Stimulated activated CD8-positive, alpha-beta memory T cell treated with anti-CD3 and anti-CD28 coated beads, Interleukin-15, amount 100 ng/mL, for 24 hours (primary cell): ENCODE results near the gene C10orf120.

ENCODE experiments used
- DNase-seq: peaks from one replicate; pipeline ENCODE4 v3.0.0-alpha.2; 2020; ENCODE audit warnings: low read depth

C10orf120 gene

DNA sequence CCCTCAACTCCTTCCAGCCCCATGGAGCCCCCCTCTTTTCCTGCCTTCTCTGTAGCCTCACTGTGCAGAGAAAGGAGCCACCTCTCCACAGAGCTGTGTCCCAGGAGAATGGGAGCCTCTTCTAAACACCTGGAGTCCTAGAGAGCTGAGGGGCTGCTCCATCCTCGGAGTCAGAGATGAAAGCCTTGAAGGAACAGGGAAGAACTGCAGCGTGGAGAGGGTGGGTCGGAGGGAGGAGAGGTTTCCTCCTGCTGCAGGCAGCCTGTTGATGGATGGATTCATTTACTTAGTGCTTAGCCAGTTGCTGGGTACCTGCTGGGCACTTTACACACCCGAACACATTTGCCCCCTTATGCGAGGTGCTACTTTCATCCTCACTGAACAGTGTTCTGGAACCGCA lies 39.0 kb downstream of the C10orf120 start:
- DNase-seq = no peak

DNA sequence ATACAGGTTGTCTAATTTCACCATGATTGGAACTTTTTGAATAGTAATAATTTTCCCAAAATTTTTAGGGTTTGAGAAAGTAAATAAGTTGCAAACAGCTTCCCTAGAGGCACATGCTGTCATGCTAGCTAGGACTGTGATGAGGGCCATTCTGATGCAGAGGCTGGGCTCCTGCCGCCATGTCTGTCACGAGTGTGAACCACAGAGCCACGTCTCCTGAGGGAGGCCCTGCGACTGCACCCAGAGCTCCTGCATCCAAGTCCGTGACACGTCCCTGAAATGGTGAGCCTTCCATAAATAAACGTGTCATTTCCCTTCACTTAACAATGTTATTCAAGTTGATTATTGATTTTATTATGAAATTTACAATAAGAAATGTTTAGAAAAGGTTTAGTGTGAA lies 40.0 kb downstream of the C10orf120 start:
- no peak for DNase-seq

DNA sequence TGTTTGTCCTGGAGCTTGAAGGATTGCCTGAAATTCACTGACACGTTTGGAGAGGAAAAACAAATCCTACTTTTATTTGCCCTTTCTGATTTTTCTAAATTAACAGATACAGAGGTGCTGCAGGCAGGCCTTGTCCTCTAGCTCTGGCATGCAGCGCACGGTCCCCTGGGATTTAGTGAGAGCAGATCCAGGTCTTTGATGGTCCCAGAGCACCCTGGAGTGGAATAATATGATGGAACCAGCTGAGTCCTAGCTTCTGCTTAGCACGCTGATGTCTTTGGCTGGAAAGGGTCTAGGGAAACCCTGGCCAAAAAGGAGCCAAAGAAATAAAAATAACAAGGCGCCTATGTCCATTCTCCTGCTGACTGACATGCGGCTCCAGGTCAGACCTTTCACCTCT lies 40.5 kb downstream of the C10orf120 start:
- DNase-seq = no peak

DNA sequence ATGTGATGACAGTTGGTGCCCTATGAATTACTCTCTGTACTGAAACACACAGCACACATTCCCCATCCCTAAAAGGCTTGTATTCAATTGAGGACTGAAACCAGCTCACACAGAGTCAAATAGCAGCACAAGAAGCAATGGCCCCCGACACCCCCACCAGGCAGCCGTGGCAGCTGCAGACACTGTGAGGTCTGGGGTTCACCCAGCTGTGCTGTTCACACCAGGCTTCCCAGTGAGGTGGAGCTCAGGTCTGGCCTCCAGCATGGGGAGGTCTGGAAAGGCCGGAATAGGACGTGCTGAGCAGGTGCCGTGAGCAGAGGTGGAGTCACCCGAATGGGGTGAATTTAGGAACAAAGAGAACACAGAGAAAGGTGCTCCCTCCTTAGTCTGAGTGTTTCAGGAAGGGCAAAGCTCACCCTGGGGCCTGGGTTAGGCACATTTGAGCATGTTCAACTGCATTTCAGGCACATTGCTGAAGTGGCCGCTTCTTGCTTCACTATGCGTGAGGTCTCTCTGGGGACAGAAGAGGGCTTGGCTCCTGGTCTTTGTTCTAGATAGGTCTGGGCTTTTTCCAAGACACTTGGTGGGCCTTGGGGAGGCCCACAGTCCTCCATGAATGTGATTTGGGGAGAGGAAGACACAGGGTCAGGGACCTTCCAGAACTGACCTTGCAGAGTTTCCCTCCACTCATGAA lies 41.1 kb downstream of the C10orf120 start:
- no peak for DNase-seq

DNA sequence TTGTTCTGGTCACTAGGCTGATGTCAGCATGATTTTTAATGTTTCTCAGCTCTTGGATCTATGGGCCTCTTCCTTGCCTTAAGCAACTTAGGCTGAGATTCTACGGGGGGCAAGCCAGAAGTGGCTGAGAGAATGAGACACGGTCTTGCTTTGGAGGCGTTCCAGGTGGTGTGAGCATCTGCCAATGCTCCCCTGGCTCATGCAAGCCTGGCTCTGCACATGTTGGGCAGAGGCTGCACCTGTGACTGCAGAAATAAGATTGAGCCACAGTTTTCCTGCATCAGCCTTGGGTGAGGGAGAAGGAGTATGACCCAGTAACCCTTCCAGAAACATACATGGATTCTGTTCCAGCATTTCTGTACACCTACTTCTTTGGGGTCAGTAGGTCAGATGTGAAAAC lies 41.9 kb downstream of the C10orf120 start:
- no peak for DNase-seq

DNA sequence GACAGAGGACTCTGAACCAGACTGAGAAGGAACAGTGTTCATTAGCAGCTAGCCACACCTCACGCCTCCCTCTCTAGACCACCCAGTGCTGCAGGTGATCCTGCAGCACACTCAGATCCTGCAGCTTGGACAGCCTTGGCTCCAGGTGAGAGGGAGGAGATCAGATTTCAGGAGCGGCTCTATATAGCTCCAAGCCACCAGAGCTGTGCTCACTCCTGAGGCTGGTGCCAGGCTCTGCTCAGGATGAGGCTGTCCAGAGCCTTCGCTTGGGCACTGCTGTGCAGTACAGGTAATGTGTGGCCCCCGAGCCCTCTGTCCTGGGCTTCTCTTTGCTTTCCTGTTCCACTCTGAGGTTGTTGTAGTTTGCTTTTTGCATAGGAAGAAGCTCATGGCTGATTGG lies 42.4 kb downstream of the C10orf120 start:
- DNase-seq = no peak

DNA sequence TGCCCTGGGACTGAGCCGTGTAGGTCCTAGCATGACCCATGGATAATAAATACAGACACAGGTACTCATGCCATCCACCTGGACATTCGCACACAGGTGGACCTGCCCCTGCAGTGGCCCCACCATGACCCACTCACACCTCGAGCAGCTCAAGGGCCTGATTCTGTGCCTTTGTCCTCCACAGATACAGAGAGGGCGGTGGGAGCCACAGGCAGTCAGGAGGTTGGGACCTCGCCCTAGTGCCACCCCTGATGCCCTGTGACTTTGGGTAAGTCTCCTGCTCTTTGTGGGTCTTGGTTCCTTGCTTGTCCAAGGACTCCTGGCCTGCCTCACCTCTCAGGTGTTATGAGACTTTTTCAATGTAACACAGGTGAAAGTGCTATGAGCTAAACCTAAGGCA lies 42.9 kb downstream of the C10orf120 start:
- DNase-seq = no peak

DNA sequence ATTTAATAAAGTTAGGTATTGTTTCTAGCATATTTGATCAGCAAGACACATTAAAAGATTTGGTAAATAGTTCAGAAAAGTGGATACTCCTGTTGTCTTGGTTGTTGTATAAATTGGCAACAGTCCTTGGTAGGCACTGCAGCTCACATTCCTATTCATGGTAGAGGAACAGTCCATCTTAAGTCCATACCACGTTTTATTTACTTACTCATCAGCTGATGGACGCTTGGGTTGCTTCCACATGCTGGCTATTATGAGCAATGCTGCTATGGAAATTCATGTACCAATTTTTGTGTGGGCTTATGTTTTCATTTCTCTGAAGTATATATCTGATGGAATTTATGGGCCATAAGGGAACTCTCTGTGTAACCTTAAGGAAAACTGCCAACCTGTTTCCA lies 43.3 kb downstream of the C10orf120 start:
- DNase-seq = no peak

DNA sequence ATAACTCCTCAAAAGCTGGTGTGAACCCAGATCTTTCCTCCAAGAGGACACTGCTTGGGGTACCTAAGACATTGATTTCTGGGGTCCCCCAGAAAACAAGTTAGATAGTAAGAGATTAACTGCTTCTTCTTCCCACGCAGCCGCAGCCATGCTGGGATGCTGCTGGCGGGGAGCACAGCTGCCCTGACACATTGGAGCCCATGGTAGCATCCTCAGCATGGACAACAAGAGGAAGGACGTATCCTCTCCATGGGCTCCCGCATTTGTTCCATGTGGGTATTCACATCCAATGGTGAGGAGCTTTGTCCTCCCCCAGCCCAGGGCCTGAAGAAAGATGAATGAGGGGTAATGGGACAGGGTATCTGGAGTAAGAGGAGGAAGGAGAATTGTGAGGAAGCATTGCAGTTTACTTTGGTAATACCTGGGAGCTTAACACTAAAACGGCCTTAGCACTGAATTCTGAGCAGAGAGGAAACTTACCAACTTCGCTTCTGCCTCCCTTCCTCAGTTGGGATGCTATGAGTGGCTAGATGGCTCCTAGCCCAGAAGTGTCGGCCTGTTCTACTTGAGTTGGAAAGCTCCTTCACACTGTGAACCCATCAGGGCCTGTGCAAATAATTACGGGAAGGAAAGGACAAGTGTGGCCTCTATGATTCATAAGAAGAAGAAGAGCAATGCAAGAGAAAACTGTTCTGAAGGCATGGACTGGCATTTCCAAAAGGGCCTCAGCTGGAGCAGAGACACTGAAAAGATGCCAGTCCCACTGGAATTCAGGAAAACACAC lies 43.9 kb downstream of the C10orf120 start:
- no peak for DNase-seq

DNA sequence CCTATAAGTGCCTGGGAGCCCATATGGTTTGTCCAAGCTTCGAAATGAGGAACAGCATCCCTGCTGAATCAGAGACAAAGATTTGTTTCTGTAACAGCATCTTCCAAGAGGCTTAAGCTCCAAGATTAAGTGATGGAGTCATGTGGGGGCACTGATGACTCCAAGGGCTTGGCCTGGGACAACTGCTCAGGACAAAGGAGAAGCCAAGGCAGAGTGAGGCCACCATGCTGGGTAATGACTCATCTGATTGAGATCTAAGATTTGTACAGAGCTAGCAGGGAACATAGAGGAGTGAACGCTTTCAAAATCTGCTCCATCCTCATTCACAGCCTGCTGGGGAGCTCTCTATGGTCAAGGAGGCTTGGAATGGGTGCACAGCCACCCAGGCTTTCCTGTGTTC lies 49.3 kb downstream of the C10orf120 start:
- DNase-seq = no peak

DNA sequence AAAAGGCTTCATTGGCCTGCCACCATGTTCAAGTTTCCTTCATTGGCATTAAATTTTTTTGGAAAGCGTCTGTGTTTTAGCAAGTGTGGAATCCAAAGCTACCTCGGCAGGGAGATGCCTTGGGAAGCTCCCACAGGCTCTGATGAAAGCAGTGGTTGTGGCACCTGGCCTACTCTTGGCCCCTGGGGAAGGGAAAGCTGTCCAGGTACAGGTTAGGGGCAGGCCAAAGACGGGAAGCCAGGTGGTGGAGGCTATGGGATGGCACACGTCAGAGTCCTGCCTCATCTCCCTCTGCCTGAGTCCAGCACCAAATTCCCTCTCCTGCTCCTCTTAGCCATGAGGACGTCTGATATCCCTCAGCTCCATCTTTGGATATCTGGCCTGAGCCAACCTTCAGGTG lies 49.7 kb downstream of the C10orf120 start:
- DNase-seq = no peak

DNA sequence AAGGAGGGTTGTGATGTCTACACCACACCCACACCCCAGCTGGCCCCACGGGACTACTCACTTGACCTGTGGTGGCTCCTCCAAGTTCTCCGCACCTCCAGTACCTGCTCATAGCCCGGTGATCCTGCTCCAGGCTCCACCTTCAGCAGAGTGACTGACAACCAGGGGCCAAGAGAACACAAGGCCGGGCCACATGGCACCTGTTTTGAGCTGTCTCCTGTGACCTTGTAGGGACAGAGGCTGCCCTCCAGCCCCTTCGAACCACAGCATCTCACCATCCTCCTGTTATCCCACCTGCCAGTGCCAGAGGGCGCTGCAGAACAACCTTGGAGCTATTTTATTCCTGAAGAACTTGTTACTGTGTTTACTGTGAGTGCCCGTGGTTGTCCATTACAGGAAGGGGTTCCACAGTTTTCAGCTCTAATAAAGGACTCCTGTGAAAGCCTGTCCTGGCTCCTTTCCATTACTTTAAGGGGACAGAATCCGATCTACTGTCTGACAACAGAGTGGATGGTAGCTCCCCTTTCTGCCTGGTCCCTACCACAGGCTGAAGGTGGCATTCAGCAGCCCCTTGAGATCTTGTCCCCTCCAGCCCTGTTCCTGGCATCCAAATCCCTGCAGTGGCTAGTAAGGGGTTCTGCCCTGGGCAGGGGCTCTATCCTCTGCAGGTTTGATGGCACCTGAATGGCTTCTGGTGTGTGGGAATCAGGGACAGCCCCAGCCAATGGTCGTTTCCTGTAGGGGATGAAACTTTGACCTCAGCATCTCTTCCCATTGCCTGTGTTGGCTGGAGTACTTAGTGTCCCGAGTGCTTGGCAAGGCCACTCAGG lies 50.8 kb downstream of the C10orf120 start:
- DNase-seq = no peak
